Caco-2 (cell line): ENCODE results near the gene DYNC2LI1. TPM values are rescaled to one million over a fixed set of nuclear protein-coding genes. Genes with fewer than 3 reads are reported as not detected.

Source experiments
- BruUV-seq: library from RNA; stranded (reverse); fragments of 400-500 nt; replicated peaks from 2 replicates; lab custom pipeline; 2021; lab: Mats Ljungman, UMichigan
- CTCF ChIA-PET: fragments of 300-600 bp; sonication (Branson Sonifier 250); formaldehyde crosslinking; loops from one replicate; lab custom pipeline; 2022; ENCODE audit warnings: antibody characterized with exemption; lab: Charles Lee
- POLR2A ChIA-PET: fragments of 300-600 bp; sonication (Branson Sonifier 250); formaldehyde crosslinking; loops from one replicate; lab custom pipeline; 2022; ENCODE audit warnings: antibody characterized with exemption; lab: Charles Lee
- DNase-seq, 2 experiments: peaks; one replicate each; pipeline versions ENCODE4 v3.0.0 to v3.0.0-alpha.2; 2020 to 2022
- H3K27me3 ChIP-seq: replicated peaks from 2 replicates; pipeline ENCODE4 v1.6.0; 2011; ENCODE audit warnings: low read length; ENCODE audit not compliant: control insufficient read depth, insufficient read depth
- H3K36me3 ChIP-seq: 2 replicates; pipeline ENCODE4 v1.5.1; 2011; ENCODE audit warnings: low read length; ENCODE audit not compliant: control insufficient read depth, insufficient read depth
- H3K4me1 ChIP-seq: fragments of 250-450 bp; sonication (Bioruptor Pico); 2 replicates; pipeline ENCODE4 v1.5.1; 2020; ENCODE audit warnings: mild to moderate bottlenecking
- H3K4me3 ChIP-seq: 2 replicates; pipeline ENCODE4 v1.5.1; 2011; ENCODE audit warnings: low read depth, mild to moderate bottlenecking, control low read depth, low read length
- H3K9me3 ChIP-seq: fragments of 250-450 bp; sonication (Bioruptor Pico); 2 replicates; pipeline ENCODE4 v1.5.1; 2020; ENCODE audit warnings: mild to moderate bottlenecking, moderate library complexity
- H3K27ac Mint-ChIP-seq: one replicate; pipeline ENCODE4 v1.8.0; 2022; ENCODE audit warnings: mixed read lengths; ENCODE audit not compliant: unreplicated experiment
- H3K27me3 Mint-ChIP-seq: one replicate; pipeline ENCODE4 v1.8.0; 2022; ENCODE audit warnings: mixed read lengths; ENCODE audit not compliant: insufficient read depth, unreplicated experiment
- H3K36me3 Mint-ChIP-seq: one replicate; pipeline ENCODE4 v1.8.0; 2022; ENCODE audit warnings: mild to moderate bottlenecking, mixed read lengths; ENCODE audit not compliant: insufficient read depth, unreplicated experiment
- H3K4me1 Mint-ChIP-seq: one replicate; pipeline ENCODE4 v1.8.0; 2022; ENCODE audit warnings: low read depth, mixed read lengths; ENCODE audit not compliant: unreplicated experiment
- H3K4me3 Mint-ChIP-seq: one replicate; pipeline ENCODE4 v1.8.0; 2022; ENCODE audit warnings: mild to moderate bottlenecking, moderate library complexity, mixed read lengths; ENCODE audit not compliant: unreplicated experiment
- H3K9me3 Mint-ChIP-seq: one replicate; pipeline ENCODE4 v1.8.0; 2022; ENCODE audit warnings: mixed read lengths; ENCODE audit not compliant: unreplicated experiment
- intact Hi-C: fragments of 100-400 bp; cut with micrococcal nuclease; formaldehyde crosslinking; loops from one replicate; pipeline ENCODE4 v1.10.0; 2022; ENCODE audit not compliant: unreplicated experiment
- total RNA-seq: library from RNA; stranded (reverse); gene quantifications from 2 replicates; pipeline ENCODE4 v1.2.3, GENCODE V29; 2022
- TF ChIP-seq, protein P1 (sequence below), 2 experiments: fragments of 200-600 bp in 1 of 2; IDR thresholded peaks; 1 replicate in 1 of 2; 2 replicates in 1 of 2; pipeline versions ENCODE4 v1.5.1 to v1.8.0; 2011 to 2022; ENCODE audit warnings: antibody characterized with exemption in 1 of 2, control low read depth in 1 of 2, inconsistent platforms in 1 of 2, low read depth in 1 of 2, low read length in 1 of 2, mild to moderate bottlenecking in 1 of 2, moderate library complexity in 1 of 2; ENCODE audit not compliant: insufficient read depth in 1 of 2, severe bottlenecking in 1 of 2, unreplicated experiment in 1 of 2

The DYNC2LI1 gene
- total RNA-seq, 1 experiment from 2014 or later = 8.3 TPM

DNA sequence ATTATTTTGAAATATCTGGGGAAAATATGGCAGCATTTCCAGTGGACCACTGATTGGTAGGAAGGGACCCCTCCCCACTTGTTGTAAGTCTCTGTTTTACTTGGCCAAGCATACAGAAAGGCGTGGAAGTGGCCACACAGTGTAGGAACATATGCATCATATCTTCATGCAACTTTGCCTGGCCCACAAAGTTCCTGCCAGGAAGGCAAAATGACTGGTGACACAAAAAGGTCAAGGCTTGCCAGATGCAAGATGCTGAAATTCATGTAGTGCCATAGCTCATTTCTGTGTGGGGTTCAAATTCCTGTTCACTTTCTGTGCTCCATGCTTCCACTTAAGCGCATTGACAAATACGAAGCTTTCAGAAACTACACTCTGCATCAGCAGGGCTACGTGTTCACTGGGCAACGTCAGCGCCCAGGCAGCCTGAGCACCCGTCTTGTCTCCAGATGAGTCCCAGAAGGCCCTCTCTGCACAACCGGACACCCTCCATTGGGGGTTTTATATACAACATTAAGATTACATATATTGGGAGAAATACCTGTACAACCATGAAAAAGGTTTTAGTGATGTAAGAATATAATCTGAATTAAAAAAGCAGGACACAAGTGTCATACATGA is 3.6 kb downstream of the DYNC2LI1 start:
- H3K4me3 ChIP-seq = no peak overlapping the region
- intact Hi-C loops = no loop called here
- ChIA-PET CTCF (no interaction called here), POLR2A (no interaction called here)
- no peak overlapping the region for H3K27ac Mint-ChIP-seq
- no peak overlapping the region for H3K4me3 Mint-ChIP-seq
- no peaks in the 10 kb centered on the region for H3K27me3 ChIP-seq
- H3K27me3 Mint-ChIP-seq = no peaks in the 10 kb centered on the region
- H3K36me3 ChIP-seq = no peaks in the 10 kb centered on the region
- H3K4me1 Mint-ChIP-seq = peaks cover 4% of the 10 kb centered on the region
- no peaks in the 10 kb centered on the region for H3K9me3 Mint-ChIP-seq
- TF ChIP-seq, protein P1, sequence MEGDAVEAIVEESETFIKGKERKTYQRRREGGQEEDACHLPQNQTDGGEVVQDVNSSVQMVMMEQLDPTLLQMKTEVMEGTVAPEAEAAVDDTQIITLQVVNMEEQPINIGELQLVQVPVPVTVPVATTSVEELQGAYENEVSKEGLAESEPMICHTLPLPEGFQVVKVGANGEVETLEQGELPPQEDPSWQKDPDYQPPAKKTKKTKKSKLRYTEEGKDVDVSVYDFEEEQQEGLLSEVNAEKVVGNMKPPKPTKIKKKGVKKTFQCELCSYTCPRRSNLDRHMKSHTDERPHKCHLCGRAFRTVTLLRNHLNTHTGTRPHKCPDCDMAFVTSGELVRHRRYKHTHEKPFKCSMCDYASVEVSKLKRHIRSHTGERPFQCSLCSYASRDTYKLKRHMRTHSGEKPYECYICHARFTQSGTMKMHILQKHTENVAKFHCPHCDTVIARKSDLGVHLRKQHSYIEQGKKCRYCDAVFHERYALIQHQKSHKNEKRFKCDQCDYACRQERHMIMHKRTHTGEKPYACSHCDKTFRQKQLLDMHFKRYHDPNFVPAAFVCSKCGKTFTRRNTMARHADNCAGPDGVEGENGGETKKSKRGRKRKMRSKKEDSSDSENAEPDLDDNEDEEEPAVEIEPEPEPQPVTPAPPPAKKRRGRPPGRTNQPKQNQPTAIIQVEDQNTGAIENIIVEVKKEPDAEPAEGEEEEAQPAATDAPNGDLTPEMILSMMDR (IDR thresholded peaks at IDR 0.05; ENCODE audit: insufficient read depth in 1 of 2, low read depth in 1 of 2, low read length in 1 of 2, severe bottlenecking in 1 of 2, unreplicated experiment in 1 of 2) = no peak
- no peaks in the 10 kb centered on the region for H3K9me3 ChIP-seq
- DNase-seq = no peak
- H3K4me1 ChIP-seq = no peaks in the 10 kb centered on the region
- peaks cover 6% of the 10 kb centered on the region for H3K36me3 Mint-ChIP-seq
- no TSS peak for BruUV-seq

DNA sequence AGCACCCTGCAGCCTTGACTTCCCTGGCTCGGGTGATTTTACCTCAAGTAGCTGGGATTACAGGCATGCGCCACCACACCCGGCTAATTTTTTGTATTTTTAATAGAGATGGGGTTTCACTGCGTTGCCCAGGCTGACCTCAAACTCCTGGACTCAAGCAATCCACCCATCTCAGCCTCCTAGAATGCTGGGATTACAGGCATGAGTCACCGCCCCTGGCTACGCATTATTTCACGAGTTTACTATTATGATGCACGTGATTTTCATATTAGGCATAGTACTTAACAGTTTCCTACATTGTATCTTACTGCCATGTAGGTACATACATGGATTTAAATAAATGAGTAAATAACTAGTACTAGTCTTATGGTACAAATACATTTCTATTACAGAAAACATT is 4.4 kb downstream of the DYNC2LI1 start:
- H3K4me3 Mint-ChIP-seq = no peak overlapping the region
- H3K27me3 Mint-ChIP-seq = no peaks in the 10 kb centered on the region
- TF ChIP-seq, protein P1 (IDR thresholded peaks at IDR 0.05; ENCODE audit: insufficient read depth in 1 of 2, low read depth in 1 of 2, low read length in 1 of 2, severe bottlenecking in 1 of 2, unreplicated experiment in 1 of 2) = no peak
- ChIA-PET POLR2A (no interaction called here), CTCF (no interaction called here)
- H3K36me3 Mint-ChIP-seq = peaks cover 6% of the 10 kb centered on the region
- H3K4me3 ChIP-seq = no peak overlapping the region
- H3K27me3 ChIP-seq = no peaks in the 10 kb centered on the region
- intact Hi-C loops = no loop called here
- H3K36me3 ChIP-seq = no peaks in the 10 kb centered on the region
- H3K27ac Mint-ChIP-seq = no peak overlapping the region
- no peak for DNase-seq
- no TSS peak for BruUV-seq
- peaks cover 3% of the 10 kb centered on the region for H3K4me1 Mint-ChIP-seq
- H3K9me3 ChIP-seq = no peaks in the 10 kb centered on the region
- H3K4me1 ChIP-seq = no peaks in the 10 kb centered on the region
- no peaks in the 10 kb centered on the region for H3K9me3 Mint-ChIP-seq

DNA sequence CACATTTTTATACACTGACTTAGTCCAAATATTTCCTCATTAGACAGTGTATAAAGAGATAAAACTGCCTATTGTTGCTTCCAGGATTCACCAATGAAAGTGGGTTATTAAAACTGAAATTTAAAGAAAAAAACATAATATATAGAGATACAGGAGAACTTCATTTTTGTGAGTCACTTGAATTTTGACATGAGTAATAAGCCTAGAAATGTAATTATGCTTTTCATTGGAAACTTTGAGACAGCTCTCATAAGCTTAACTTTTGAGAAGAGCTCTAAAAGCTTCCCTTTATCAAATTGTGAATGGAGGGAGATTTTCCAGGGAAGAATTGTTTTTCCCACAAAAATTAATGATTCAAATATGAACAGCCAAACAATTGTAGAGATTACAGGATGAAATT is 14.1 kb downstream of the DYNC2LI1 start:
- no TSS peak for BruUV-seq
- no peak overlapping the region for H3K4me3 ChIP-seq
- no peak overlapping the region for H3K4me3 Mint-ChIP-seq
- H3K4me1 Mint-ChIP-seq = no peaks in the 10 kb centered on the region
- intact Hi-C loops = no loop called here
- CTCF ChIA-PET = no interaction called here
- no peaks in the 10 kb centered on the region for H3K27me3 Mint-ChIP-seq
- no peaks in the 10 kb centered on the region for H3K36me3 ChIP-seq
- H3K4me1 ChIP-seq = no peaks in the 10 kb centered on the region
- no peak for DNase-seq
- no peak overlapping the region for H3K27ac Mint-ChIP-seq
- no peaks in the 10 kb centered on the region for H3K9me3 Mint-ChIP-seq
- POLR2A ChIA-PET = no interaction called here
- TF ChIP-seq, protein P1 (IDR thresholded peaks at IDR 0.05; ENCODE audit: insufficient read depth in 1 of 2, low read depth in 1 of 2, low read length in 1 of 2, severe bottlenecking in 1 of 2, unreplicated experiment in 1 of 2) = no peak
- no peaks in the 10 kb centered on the region for H3K36me3 Mint-ChIP-seq
- H3K27me3 ChIP-seq = no peaks in the 10 kb centered on the region
- no peaks in the 10 kb centered on the region for H3K9me3 ChIP-seq
